Astrocyte of the spinal cord (primary cell): ENCODE data around the gene FOXB1.
A peak's percentile ranks its signal among the peaks of the same experiment; 100 is the strongest.

Source experiments
- DNase-seq: peaks from one replicate; pipeline ENCODE4 v3.0.0; 2011; ENCODE audit warnings: low read depth, low spot score
- H3K4me3 ChIP-seq: 2 replicates; pipeline ENCODE4 v1.5.1; 2011; ENCODE audit warnings: low read depth, mild to moderate bottlenecking, low read length, moderate library complexity
- CTCF ChIP-seq: IDR thresholded peaks from 2 replicates; pipeline ENCODE4 v1.5.1; 2012; ENCODE audit warnings: low read depth, mild to moderate bottlenecking, low read length, inconsistent platforms
- in situ Hi-C: cut with HindIII; loops from 2 replicates; pipeline ENCODE4 v1.10.0; 2017; ENCODE audit warnings: low sequenced_read_pairs

The FOXB1 gene

GRCh38 chr15:60039316-60039715 lies 35.2 kb downstream of the FOXB1 start:
- no peak for DNase-seq
- no peak overlapping the region for H3K4me3 ChIP-seq
- in situ Hi-C loops: no loop called here
- TF ChIP-seq CTCF: no peak

GRCh38 chr15:60043744-60044435 lies 39.8 kb downstream of the FOXB1 start:
- TF ChIP-seq CTCF: no peak
- DNase-seq: no peak
- H3K4me3 ChIP-seq: no peak overlapping the region
- in situ Hi-C loops: no loop called here

DNA sequence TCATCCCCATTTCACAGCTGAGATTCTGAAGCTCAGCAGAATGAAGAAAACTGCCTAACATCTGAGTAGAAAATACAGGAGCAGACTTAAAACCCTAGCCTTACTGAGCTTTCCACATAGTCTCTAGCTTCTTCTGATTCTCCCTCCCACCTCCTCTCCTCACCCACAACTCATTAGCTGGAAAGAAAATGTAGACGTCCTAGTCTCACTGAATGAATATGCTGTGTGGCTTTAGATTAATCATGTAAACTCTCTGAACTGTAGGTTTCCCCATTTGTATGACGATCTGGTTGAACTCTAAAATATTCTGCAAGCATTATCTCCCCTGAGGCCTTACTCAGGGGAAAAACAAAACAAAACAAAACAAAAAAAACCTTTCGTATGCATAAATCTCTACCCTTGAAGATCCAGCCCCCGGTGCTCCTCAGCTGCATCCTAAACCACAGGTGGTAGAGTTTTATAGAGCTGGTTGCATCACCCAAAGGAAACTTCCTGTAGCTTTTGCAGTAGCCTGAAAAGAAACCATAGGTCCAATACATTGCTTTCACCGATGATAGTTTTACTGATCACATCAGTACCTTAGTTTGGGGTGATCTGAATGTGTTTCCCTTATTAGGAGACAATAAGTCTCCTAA lies 40.6 kb downstream of the FOXB1 start:
- in situ Hi-C loops: no loop called here
- TF ChIP-seq CTCF: no peak
- no peak overlapping the region for H3K4me3 ChIP-seq
- DNase-seq: no peak

GRCh38 chr15:60047701-60048100 lies 43.6 kb downstream of the FOXB1 start:
- TF ChIP-seq CTCF: no peak
- in situ Hi-C loops: no loop called here
- no peak for DNase-seq

DNA sequence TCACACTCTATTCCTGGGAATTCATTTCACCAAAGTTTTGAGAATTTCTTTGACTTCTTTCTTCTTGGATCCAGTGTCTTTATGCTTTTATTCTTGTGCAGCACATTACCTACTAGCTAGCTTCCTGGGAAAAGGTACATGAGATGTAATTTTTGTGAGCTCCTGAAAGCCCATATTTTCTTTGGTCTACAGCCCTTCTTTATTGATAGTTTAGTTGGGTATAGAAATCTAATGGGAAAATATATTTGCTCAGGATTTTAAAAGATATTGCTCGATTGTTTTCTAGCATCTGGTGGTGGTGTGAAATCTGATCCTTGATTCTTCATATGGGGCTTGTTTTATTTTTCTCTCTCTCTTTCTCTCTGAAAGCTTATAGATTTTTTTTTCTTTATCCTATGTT lies 45.8 kb downstream of the FOXB1 start:
- TF ChIP-seq CTCF: no peak
- no peak for DNase-seq
- no peak overlapping the region for H3K4me3 ChIP-seq
- in situ Hi-C loops: no loop called here

More at GRCh38 chr15:60047701-60048100, 43.6 kb downstream of the FOXB1 start:
- H3K4me3 ChIP-seq: no peak overlapping the region

GRCh38 chr15:60052796-60053195 lies 48.7 kb downstream of the FOXB1 start:
- peak; percentile 17 for DNase-seq
- TF ChIP-seq CTCF: no peak
- in situ Hi-C loops: no loop called here
- H3K4me3 ChIP-seq: no peak overlapping the region
